Kidney epithelial cell (primary cell): ENCODE measurements around the gene MEOX2. TPM values are rescaled to one million over a fixed set of nuclear protein-coding genes. Genes with fewer than 3 reads are reported as not detected.

ENCODE experiments used
- DNase-seq: peaks from one replicate; pipeline ENCODE4 v3.0.0-alpha.2; 2010; ENCODE audit warnings: low read depth
- H3K27me3 ChIP-seq: 2 replicates; pipeline ENCODE4 v1.6.0; 2011; ENCODE audit warnings: low read length; ENCODE audit not compliant: control insufficient read depth, insufficient read depth
- H3K36me3 ChIP-seq: 2 replicates; pipeline ENCODE4 v1.5.1; 2011; ENCODE audit warnings: low read length; ENCODE audit not compliant: control insufficient read depth, insufficient read depth
- H3K4me3 ChIP-seq: 2 replicates; pipeline ENCODE4 v1.5.1; 2011; ENCODE audit warnings: low read depth, mild to moderate bottlenecking, control low read depth, low read length
- total RNA-seq: library from RNA; depleted of rRNA; stranded (reverse); fragments of >200 nt; gene quantifications from 2 replicates; pipeline ENCODE4 v1.2.3, GENCODE V29; 2015
- TF ChIP-seq, protein P1 (sequence below): IDR thresholded peaks from 2 replicates; pipeline ENCODE4 v1.5.1; 2011; ENCODE audit warnings: mild to moderate bottlenecking, moderate library complexity, low read length, control low read depth, inconsistent platforms; ENCODE audit not compliant: insufficient read depth, poor library complexity, severe bottlenecking

MEOX2 gene
- total RNA-seq, 1 donor from 2014 or later: not detected

DNA sequence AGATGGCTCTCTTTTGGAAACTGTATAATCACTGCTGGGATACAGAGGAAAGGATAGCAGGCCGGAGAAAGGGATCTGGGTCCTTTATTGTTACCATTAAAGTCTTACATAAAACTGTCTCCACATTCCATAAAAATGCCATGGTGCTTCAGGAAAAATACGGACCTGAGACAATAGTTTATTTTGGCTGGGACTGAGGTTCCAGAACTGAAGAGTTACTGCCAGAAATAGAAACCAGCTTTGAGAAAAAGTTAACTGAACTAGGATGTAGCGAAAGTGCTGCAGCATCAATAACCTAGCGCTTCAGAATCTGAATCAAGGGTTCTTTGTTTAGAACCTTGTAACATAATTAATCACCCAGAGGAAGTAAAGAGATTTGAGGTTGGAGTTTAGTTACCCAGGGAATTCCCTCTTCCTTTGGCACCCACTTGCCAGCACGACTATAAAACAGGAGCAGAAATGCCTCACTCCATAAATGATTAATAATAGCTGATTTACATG, 38.0 kb downstream of the MEOX2 start:
- H3K27me3 ChIP-seq: no peaks in the 10 kb centered on the region
- H3K36me3 ChIP-seq: no peaks in the 10 kb centered on the region
- DNase-seq: peak; percentile 29
- H3K4me3 ChIP-seq: no peak overlapping the region
- TF ChIP-seq, protein P1, sequence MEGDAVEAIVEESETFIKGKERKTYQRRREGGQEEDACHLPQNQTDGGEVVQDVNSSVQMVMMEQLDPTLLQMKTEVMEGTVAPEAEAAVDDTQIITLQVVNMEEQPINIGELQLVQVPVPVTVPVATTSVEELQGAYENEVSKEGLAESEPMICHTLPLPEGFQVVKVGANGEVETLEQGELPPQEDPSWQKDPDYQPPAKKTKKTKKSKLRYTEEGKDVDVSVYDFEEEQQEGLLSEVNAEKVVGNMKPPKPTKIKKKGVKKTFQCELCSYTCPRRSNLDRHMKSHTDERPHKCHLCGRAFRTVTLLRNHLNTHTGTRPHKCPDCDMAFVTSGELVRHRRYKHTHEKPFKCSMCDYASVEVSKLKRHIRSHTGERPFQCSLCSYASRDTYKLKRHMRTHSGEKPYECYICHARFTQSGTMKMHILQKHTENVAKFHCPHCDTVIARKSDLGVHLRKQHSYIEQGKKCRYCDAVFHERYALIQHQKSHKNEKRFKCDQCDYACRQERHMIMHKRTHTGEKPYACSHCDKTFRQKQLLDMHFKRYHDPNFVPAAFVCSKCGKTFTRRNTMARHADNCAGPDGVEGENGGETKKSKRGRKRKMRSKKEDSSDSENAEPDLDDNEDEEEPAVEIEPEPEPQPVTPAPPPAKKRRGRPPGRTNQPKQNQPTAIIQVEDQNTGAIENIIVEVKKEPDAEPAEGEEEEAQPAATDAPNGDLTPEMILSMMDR: no peak

DNA sequence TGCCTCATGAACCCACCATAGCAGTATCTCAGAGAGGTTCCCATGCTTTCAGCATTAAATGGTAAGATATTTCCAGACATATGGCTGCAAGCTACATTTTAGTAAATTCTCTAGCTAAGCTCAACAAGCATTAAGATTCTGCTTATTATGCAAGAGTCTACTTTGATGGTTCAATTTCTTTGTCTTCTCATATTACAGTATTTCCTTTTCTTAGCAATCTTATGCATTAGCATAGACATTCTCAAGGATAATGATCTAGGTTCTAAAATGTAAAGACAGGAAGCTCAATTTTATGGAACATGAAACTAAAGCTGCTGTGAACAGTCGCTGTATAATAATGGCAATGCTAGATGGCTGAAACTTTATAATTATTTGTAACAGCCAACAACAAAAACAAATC, 39.2 kb downstream of the MEOX2 start:
- TF ChIP-seq, protein P1: no peak
- Histone ChIP-seq H3K4me3 (no peak overlapping the region), H3K27me3 (no peaks in the 10 kb centered on the region), H3K36me3 (no peaks in the 10 kb centered on the region)
- no peak for DNase-seq

DNA sequence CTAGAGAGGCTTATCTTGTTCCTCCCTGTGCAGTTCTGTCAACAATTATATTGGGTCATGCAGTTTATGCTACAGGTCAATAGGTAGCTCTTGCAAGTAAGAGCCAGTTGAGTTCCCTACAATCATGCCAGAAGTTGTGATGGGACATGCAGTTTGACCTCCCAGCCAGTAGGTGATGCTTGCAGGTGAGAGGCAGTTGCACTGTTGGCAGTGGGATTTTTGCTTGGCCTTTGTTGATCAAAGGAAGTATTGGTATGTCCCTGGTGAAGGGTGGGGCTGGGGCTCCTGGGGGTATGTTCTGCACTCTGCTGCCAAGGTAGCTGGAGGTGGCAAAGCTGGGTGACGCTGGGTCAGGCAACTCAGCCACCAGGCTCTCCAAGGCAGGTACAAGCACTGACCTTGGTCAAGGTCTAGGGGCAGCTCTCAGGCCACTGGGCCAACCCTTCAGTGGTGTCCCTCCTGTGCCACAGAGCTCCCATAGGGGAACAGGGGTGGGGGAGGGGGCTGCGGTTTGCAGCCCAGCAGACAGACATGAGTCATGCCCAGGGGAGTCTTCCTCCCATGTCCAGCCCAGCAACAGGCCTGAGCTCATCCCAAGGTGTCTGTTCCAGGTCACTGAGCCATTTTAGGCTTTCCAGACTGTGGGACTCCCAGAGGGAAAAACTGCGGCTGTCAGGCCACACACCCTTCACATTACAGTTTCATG, 43.3 kb downstream of the MEOX2 start:
- Histone ChIP-seq H3K4me3 (no peak overlapping the region), H3K27me3 (no peaks in the 10 kb centered on the region), H3K36me3 (no peaks in the 10 kb centered on the region)
- DNase-seq: peak; percentile 48
- TF ChIP-seq, protein P1: no peak

DNA sequence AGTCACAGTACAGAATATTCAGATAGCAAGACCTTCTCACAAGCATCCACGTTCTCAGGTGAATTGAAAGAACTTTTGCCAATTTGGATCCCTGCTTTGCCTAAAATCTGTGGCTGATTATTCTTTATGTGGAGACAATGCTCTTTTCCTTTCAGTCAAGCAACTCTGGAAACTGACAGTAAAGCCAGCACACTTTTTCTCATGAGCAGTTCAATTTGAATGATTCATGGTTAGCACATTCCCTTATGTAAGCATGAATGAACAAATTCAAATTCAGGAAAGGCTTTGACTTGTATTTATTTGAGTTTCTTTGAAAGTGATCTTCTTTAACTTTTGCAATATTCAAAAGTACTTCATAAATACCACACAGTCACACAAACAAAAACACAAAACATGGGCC, 57.6 kb downstream of the MEOX2 start:
- peak; percentile 14 for DNase-seq
- TF ChIP-seq, protein P1: no peak
- Histone ChIP-seq H3K27me3 (no peaks in the 10 kb centered on the region), H3K36me3 (no peaks in the 10 kb centered on the region), H3K4me3 (no peak overlapping the region)

DNA sequence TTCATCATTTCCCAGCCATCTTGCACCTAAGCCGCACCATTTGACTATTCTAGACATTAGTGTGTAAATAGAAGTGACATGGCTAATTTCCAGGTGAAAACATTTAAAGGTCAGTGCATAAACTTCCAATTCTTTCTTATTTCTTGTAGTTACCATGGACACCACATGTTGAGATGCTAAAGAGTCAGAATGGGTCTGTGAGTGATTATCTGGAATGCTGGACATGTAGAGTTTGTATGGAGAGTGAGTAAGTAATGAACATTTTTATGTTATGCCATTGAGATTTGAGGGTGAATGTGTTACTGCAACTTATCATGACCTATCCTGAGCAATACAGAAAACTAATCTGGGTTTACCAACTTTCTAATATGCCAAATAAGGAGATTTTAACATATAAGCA, 60.4 kb downstream of the MEOX2 start:
- H3K4me3 ChIP-seq: no peak overlapping the region
- H3K27me3 ChIP-seq: no peaks in the 10 kb centered on the region
- no peak for DNase-seq
- no peaks in the 10 kb centered on the region for H3K36me3 ChIP-seq
- TF ChIP-seq, protein P1: no peak

DNA sequence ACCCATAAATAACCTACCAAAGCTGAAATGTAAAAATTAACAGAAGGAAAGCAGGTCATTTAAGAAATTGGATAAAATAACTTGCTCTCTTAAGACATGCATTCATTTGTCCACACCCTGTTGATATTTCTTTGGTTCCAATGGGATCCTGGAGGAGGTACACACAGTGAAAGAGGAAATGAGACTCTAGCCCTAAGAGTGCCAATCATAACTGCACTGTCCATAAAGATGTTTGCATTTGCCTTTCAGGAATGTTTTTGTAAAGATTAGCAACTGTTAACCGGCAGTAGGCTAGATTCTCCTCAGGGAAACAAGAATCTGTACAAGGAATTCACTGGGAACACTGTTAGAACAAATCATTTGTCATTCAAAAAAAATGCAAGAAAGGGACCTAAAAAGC, 61.0 kb downstream of the MEOX2 start:
- Histone ChIP-seq H3K27me3 (no peaks in the 10 kb centered on the region), H3K4me3 (no peak overlapping the region), H3K36me3 (no peaks in the 10 kb centered on the region)
- TF ChIP-seq, protein P1: no peak
- no peak for DNase-seq
